ENCODE data around the gene RBFOX1.

RBFOX1 gene

DNA sequence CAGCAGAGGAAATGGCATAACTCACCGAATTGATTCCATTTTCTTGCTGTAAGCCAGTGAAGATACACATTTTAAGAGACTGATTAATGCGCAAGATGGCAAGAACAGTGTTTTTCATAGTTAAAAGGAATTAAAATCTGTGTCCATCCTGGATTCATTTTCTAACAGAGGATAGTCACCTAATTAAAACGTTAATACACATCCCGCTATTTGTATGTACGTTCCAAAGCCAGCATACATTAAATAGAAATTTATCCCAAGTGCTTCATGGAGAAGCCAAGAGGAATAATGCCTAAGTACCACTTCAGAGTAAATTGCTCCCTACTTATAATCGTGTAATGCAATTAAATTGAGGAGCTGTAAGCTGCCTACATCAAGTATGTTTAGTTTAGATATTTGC lies 49.9 kb downstream of the RBFOX1 start:
- Mint-ChIP-seq H3K27me3 (ENCODE audit: low read depth, poor library complexity) (no peaks in the 10 kb centered on the region), H3K4me3 (no peak overlapping the region), H3K27ac (no peak overlapping the region), H3K36me3 (ENCODE audit: low read depth) (peaks cover 5% of the 10 kb centered on the region), H3K4me1 (no peaks in the 10 kb centered on the region), H3K9me3 (peaks cover 17% of the 10 kb centered on the region)
- TF ChIP-seq CTCF (IDR thresholded peaks at IDR 0.05), result no peak
- DNase-seq, result no peak

DNA sequence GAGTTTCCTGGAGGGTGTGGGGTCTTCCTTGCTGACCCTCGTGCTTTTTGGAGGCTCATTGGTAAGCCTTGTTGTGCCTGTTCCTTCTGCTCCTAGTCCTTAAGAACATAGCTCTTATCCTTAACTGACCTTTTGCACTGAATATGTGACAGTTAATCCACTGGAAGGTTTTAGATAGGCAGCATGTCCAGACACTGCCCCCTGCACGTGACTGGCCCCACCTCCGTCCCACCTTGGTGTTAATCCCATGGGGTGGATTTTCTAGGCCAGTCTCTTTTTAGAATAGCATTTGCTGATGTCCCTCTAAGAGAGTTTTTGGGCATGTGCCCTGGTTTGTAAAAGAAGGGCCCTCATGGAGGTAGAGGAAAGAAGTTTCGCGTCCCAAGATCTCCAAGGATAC lies 58.3 kb downstream of the RBFOX1 start:
- Mint-ChIP-seq H3K27ac (no peak overlapping the region), H3K4me3 (no peak overlapping the region), H3K9me3 (peaks cover 18% of the 10 kb centered on the region), H3K4me1 (peaks cover 9% of the 10 kb centered on the region), H3K27me3 (ENCODE audit: low read depth, poor library complexity) (peaks cover 6% of the 10 kb centered on the region), H3K36me3 (ENCODE audit: low read depth) (no peaks in the 10 kb centered on the region)
- no peak for TF ChIP-seq CTCF (IDR thresholded peaks at IDR 0.05)
- no peak for DNase-seq

- no peak for DNase-seq
- no peaks in the 10 kb centered on the region for H3K36me3 Mint-ChIP-seq (ENCODE audit: low read depth)
- TF ChIP-seq CTCF (IDR thresholded peaks at IDR 0.05), result no peak
- peaks cover 6% of the 10 kb centered on the region for H3K27me3 Mint-ChIP-seq (ENCODE audit: low read depth, poor library complexity)
- no peak overlapping the region for H3K4me3 Mint-ChIP-seq
- H3K4me1 Mint-ChIP-seq, result peaks cover 14% of the 10 kb centered on the region
- no peak overlapping the region for H3K27ac Mint-ChIP-seq
- H3K9me3 Mint-ChIP-seq, result peaks cover 11% of the 10 kb centered on the region
These were observed 59.0 kb downstream of the RBFOX1 start for GRCh38 chr16:7391694-7392093.

GRCh38 chr16:7392206-7392605 lies 59.6 kb downstream of the RBFOX1 start:
- no peak for TF ChIP-seq CTCF (IDR thresholded peaks at IDR 0.05)

DNA sequence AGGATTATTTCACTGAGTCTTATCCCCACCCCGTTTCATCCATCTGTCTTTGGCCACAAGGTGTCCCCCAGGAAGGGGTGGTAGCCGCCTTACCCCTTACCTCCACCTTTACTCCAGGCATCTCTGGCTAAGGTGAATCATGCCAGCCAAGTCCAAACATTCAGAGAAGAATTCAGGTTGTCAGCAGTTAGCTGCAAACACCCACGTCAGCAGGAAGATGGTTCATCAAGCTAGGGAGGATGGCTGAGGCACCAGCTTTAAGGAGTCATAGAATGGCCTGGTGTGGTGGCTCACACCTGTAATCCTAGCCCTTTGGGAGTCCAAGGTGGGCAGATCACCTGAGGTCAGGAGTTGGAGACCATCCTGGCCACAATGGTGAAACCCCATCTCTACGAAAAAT lies 61.0 kb downstream of the RBFOX1 start:
- TF ChIP-seq CTCF (IDR thresholded peaks at IDR 0.05), result no peak
- peaks cover 6% of the 10 kb centered on the region for H3K9me3 Mint-ChIP-seq
- DNase-seq, result no peak
- H3K27ac Mint-ChIP-seq, result no peak overlapping the region
- H3K4me3 Mint-ChIP-seq, result no peak overlapping the region
- peaks cover 14% of the 10 kb centered on the region for H3K4me1 Mint-ChIP-seq
- H3K27me3 Mint-ChIP-seq (ENCODE audit: low read depth, poor library complexity), result peaks cover 6% of the 10 kb centered on the region
- H3K36me3 Mint-ChIP-seq (ENCODE audit: low read depth), result no peaks in the 10 kb centered on the region

More at GRCh38 chr16:7392206-7392605, 59.6 kb downstream of the RBFOX1 start:
- no peak overlapping the region for H3K4me3 Mint-ChIP-seq
- peaks cover 8% of the 10 kb centered on the region for H3K9me3 Mint-ChIP-seq
- DNase-seq, result no peak
- no peaks in the 10 kb centered on the region for H3K36me3 Mint-ChIP-seq (ENCODE audit: low read depth)
- peaks cover 14% of the 10 kb centered on the region for H3K4me1 Mint-ChIP-seq
- no peak overlapping the region for H3K27ac Mint-ChIP-seq
- H3K27me3 Mint-ChIP-seq (ENCODE audit: low read depth, poor library complexity), result peaks cover 6% of the 10 kb centered on the region

- H3K27ac Mint-ChIP-seq, result no peak overlapping the region
- DNase-seq, result no peak
- no peak for TF ChIP-seq CTCF (IDR thresholded peaks at IDR 0.05)
- peaks cover 2% of the 10 kb centered on the region for H3K9me3 Mint-ChIP-seq
- peaks cover 14% of the 10 kb centered on the region for H3K4me1 Mint-ChIP-seq
- H3K4me3 Mint-ChIP-seq, result no peak overlapping the region
- H3K27me3 Mint-ChIP-seq (ENCODE audit: low read depth, poor library complexity), result peaks cover 4% of the 10 kb centered on the region
- H3K36me3 Mint-ChIP-seq (ENCODE audit: low read depth), result no peaks in the 10 kb centered on the region
These were observed 62.2 kb downstream of the RBFOX1 start for GRCh38 chr16:7394720-7395336.

Measured in nephron progenitor cell (in vitro differentiated cells).